Fibroblast of lung (primary cell): ENCODE data around the gene OR2Z1. TPM values are rescaled to one million over a fixed set of nuclear protein-coding genes. Genes with fewer than 3 reads are reported as not detected.

Experiments
- DNase-seq, 2 donors: peaks; one replicate each; pipeline versions ENCODE4 v3.0.0 to v3.0.0-alpha.2; 2010; ENCODE audit warnings: low read depth in 2 of 2
- H2AFZ ChIP-seq: 2 replicates; pipeline ENCODE4 v1.5.1; 2012; ENCODE audit warnings: low read length, control low read depth, inconsistent platforms
- H3K27ac ChIP-seq: 2 replicates; pipeline ENCODE4 v1.5.1; 2011; ENCODE audit warnings: low read length, control low read depth; ENCODE audit not compliant: insufficient read depth
- H3K27me3 ChIP-seq: 2 replicates; pipeline ENCODE4 v1.5.1; 2011; ENCODE audit warnings: mild to moderate bottlenecking, low read length; ENCODE audit not compliant: control insufficient read depth, insufficient read depth
- H3K36me3 ChIP-seq: 2 replicates; pipeline ENCODE4 v1.5.1; 2011; ENCODE audit warnings: low read length; ENCODE audit not compliant: control insufficient read depth, insufficient read depth
- H3K4me1 ChIP-seq: 2 replicates; pipeline ENCODE4 v1.5.1; 2011; ENCODE audit warnings: low read length; ENCODE audit not compliant: control insufficient read depth, insufficient read depth; ENCODE audit errors: extremely low read depth
- H3K4me2 ChIP-seq: 2 replicates; pipeline ENCODE4 v1.5.1; 2011; ENCODE audit warnings: low read length, control low read depth; ENCODE audit not compliant: insufficient read depth; ENCODE audit errors: extremely low read depth
- H3K4me3 ChIP-seq, 4 experiments: fragments of 200-600 bp in 1 of 4; sonication (generic) in 1 of 4; replicated peaks in 1 of 4; 2 replicates each; pipeline ENCODE4 v1.5.1; 2011 to 2016; ENCODE audit warnings: low read length in 4 of 4, low read depth in 3 of 4, mild to moderate bottlenecking in 3 of 4, control low read depth in 2 of 4, inconsistent platforms in 1 of 4, mixed read lengths in 1 of 4; ENCODE audit not compliant: insufficient read depth in 1 of 4; ENCODE audit errors: control extremely low read depth in 1 of 4
- H3K79me2 ChIP-seq: 2 replicates; pipeline ENCODE4 v1.5.1; 2012; ENCODE audit warnings: mild to moderate bottlenecking, low read length, inconsistent platforms; ENCODE audit not compliant: control insufficient read depth, insufficient read depth
- H3K9ac ChIP-seq: 2 replicates; pipeline ENCODE4 v1.5.1; 2011; ENCODE audit warnings: mild to moderate bottlenecking, low read length, control low read depth; ENCODE audit not compliant: insufficient read depth
- H3K9me3 ChIP-seq: 2 replicates; pipeline ENCODE4 v1.5.1; 2012; ENCODE audit warnings: low read depth, low read length; ENCODE audit not compliant: control insufficient read depth, insufficient read depth
- H4K20me1 ChIP-seq: 2 replicates; pipeline ENCODE4 v1.5.1; 2011; ENCODE audit warnings: low read length; ENCODE audit not compliant: control insufficient read depth, insufficient read depth; ENCODE audit errors: extremely low read depth
- EZH2 ChIP-seq: IDR thresholded peaks from 2 replicates; pipeline ENCODE4 v1.5.1; 2012; ENCODE audit warnings: low read length, control low read depth, mild to moderate bottlenecking; ENCODE audit errors: missing control alignments
- polyA plus RNA-seq, 2 donors: library from polyadenylated mRNA; depleted of rRNA in 1 of 2; stranded (reverse) in 1 of 2; unstranded in 1 of 2; fragments of >200 nt; gene quantifications; 2 replicates each; pipeline ENCODE4 v1.2.1, GENCODE V29; 2011 to 2012; ENCODE audit warnings: missing spikeins in 1 of 2
- total RNA-seq: library from RNA; depleted of rRNA; stranded (reverse); fragments of >200 nt; gene quantifications from 2 replicates; pipeline ENCODE4 v1.2.1, GENCODE V29; 2014
- TF ChIP-seq, protein P1 (sequence below), 2 donors: IDR thresholded peaks in 1 of 2; conservative IDR thresholded peaks in 1 of 2; 1 replicate in 1 of 2; 2 replicates in 1 of 2; pipeline ENCODE4 v1.5.1; 2011 to 2012; ENCODE audit warnings: low read length in 2 of 2, control low read depth in 1 of 2, inconsistent platforms in 1 of 2, low read depth in 1 of 2, mild to moderate bottlenecking in 1 of 2

Gene OR2Z1
- total and polyA plus RNA-seq, 2 donors (not counting 1 experiment from before 2014, with no cell fraction given): not detected

GRCh38 chr19:8682472-8682871, 39.0 kb upstream of the OR2Z1 start:
- Histone ChIP-seq H3K36me3 (no peaks in the 10 kb centered on the region), H3K27ac (no peak overlapping the region), H3K4me2 (no peak overlapping the region), H3K79me2 (no peaks in the 10 kb centered on the region), H3K27me3 (no peaks in the 10 kb centered on the region), H3K4me3 (no peak overlapping the region), H4K20me1 (no peaks in the 10 kb centered on the region), H3K9me3 (no peaks in the 10 kb centered on the region), H3K9ac (no peak overlapping the region), H3K4me1 (no peaks in the 10 kb centered on the region), H2AFZ (no peak overlapping the region)
- no peak for DNase-seq
- TF ChIP-seq, protein P1, sequence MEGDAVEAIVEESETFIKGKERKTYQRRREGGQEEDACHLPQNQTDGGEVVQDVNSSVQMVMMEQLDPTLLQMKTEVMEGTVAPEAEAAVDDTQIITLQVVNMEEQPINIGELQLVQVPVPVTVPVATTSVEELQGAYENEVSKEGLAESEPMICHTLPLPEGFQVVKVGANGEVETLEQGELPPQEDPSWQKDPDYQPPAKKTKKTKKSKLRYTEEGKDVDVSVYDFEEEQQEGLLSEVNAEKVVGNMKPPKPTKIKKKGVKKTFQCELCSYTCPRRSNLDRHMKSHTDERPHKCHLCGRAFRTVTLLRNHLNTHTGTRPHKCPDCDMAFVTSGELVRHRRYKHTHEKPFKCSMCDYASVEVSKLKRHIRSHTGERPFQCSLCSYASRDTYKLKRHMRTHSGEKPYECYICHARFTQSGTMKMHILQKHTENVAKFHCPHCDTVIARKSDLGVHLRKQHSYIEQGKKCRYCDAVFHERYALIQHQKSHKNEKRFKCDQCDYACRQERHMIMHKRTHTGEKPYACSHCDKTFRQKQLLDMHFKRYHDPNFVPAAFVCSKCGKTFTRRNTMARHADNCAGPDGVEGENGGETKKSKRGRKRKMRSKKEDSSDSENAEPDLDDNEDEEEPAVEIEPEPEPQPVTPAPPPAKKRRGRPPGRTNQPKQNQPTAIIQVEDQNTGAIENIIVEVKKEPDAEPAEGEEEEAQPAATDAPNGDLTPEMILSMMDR (conservative IDR thresholded peaks at IDR 0.05 in 1 of 2, IDR thresholded peaks at IDR 0.05 in 1 of 2; ENCODE audit: low read depth in 1 of 2, low read length in 2 of 2): no peak
- TF ChIP-seq EZH2: no peak

DNA sequence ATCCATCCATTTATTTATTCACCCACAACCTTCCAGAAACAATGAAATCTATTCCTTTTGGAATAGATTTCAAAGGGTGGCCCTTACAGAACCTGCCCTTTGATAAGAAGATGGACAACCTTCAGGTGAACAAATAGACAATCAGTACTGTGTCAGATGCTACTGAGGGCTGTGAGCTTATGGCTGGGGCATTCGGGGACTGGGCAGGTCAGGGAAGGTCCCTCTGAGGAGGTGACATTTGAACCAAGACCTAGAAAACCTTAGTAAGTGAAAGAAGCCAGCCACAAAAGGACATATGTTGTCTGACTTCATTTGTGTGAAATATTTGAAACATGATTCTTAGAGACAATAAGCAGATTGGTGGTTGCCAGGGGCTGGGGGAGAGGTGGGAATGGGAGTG, 38.5 kb upstream of the OR2Z1 start:
- H3K9me3 ChIP-seq: no peaks in the 10 kb centered on the region
- H3K4me3 ChIP-seq: no peak overlapping the region
- no peaks in the 10 kb centered on the region for H3K27me3 ChIP-seq
- no peaks in the 10 kb centered on the region for H4K20me1 ChIP-seq
- H3K79me2 ChIP-seq: no peaks in the 10 kb centered on the region
- no peak overlapping the region for H3K4me2 ChIP-seq
- TF ChIP-seq, protein P1 (conservative IDR thresholded peaks at IDR 0.05 in 1 of 2, IDR thresholded peaks at IDR 0.05 in 1 of 2; ENCODE audit: low read depth in 1 of 2, low read length in 2 of 2): no peak
- no peak for TF ChIP-seq EZH2
- H2AFZ ChIP-seq: no peak overlapping the region
- no peak overlapping the region for H3K9ac ChIP-seq
- no peaks in the 10 kb centered on the region for H3K36me3 ChIP-seq
- H3K4me1 ChIP-seq: no peaks in the 10 kb centered on the region
- no peak overlapping the region for H3K27ac ChIP-seq
- no peak for DNase-seq

- no peaks in the 10 kb centered on the region for H4K20me1 ChIP-seq
- no peak for DNase-seq
- no peaks in the 10 kb centered on the region for H3K4me1 ChIP-seq
- TF ChIP-seq EZH2: no peak
- TF ChIP-seq, protein P1 (conservative IDR thresholded peaks at IDR 0.05 in 1 of 2, IDR thresholded peaks at IDR 0.05 in 1 of 2; ENCODE audit: low read depth in 1 of 2, low read length in 2 of 2): no peak
- no peaks in the 10 kb centered on the region for H3K79me2 ChIP-seq
- H3K27ac ChIP-seq: no peak overlapping the region
- H3K4me2 ChIP-seq: no peak overlapping the region
- no peaks in the 10 kb centered on the region for H3K27me3 ChIP-seq
- H3K36me3 ChIP-seq: no peaks in the 10 kb centered on the region
- no peaks in the 10 kb centered on the region for H3K9me3 ChIP-seq
- no peak overlapping the region for H2AFZ ChIP-seq
- no peak overlapping the region for H3K4me3 ChIP-seq
- no peak overlapping the region for H3K9ac ChIP-seq
These were observed 37.2 kb upstream of the OR2Z1 start for GRCh38 chr19:8684001-8684902.
